ENCODE data around the gene SSTR3. TPM values are rescaled to one million over a fixed set of nuclear protein-coding genes. Genes with fewer than 3 reads are reported as not detected.

The SSTR3 gene
- total RNA-seq, 1 experiment from 2014 or later: 0.08 TPM

GRCh38 chr22:37194750-37195149 is 17.5 kb downstream of the SSTR3 start:
- ChIA-PET POLR2A (no interaction called here), CTCF (no interaction called here)
- Histone ChIP-seq H3K27ac (ENCODE audit: low read length) (peak overlapping the region; percentile 94), H3K27me3 (ENCODE audit: control insufficient read depth, insufficient read depth, low read length) (no peaks in the 10 kb centered on the region), H3K4me3 (ENCODE audit: low read depth in 2 of 2, low read length in 2 of 2) (no peak overlapping the region), H3K9me3 (ENCODE audit: control insufficient read depth, insufficient read depth, low read depth, low read length) (no peaks in the 10 kb centered on the region), H3K4me1 (ENCODE audit: control insufficient read depth, insufficient read depth, low read length) (peaks cover 70% of the 10 kb centered on the region), H3K36me3 (ENCODE audit: control insufficient read depth, insufficient read depth, low read length) (no peaks in the 10 kb centered on the region)
- TF ChIP-seq, protein P1, sequence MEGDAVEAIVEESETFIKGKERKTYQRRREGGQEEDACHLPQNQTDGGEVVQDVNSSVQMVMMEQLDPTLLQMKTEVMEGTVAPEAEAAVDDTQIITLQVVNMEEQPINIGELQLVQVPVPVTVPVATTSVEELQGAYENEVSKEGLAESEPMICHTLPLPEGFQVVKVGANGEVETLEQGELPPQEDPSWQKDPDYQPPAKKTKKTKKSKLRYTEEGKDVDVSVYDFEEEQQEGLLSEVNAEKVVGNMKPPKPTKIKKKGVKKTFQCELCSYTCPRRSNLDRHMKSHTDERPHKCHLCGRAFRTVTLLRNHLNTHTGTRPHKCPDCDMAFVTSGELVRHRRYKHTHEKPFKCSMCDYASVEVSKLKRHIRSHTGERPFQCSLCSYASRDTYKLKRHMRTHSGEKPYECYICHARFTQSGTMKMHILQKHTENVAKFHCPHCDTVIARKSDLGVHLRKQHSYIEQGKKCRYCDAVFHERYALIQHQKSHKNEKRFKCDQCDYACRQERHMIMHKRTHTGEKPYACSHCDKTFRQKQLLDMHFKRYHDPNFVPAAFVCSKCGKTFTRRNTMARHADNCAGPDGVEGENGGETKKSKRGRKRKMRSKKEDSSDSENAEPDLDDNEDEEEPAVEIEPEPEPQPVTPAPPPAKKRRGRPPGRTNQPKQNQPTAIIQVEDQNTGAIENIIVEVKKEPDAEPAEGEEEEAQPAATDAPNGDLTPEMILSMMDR (IDR thresholded peaks at IDR 0.05): no peak
- TF ChIP-seq SIN3A (IDR thresholded peaks at IDR 0.05; ENCODE audit: borderline replicate concordance, insufficient read depth, low read depth, low read length) (no peak), REST (IDR thresholded peaks at IDR 0.05; ENCODE audit: insufficient read depth in 1 of 2, low read depth in 2 of 2, low read length in 1 of 2) (no peak), TCF7L2 (IDR thresholded peaks at IDR 0.05; ENCODE audit: low read depth, low read length) (no peak), POLR2AphosphoS5 (IDR thresholded peaks at IDR 0.05; ENCODE audit: low read depth, low read length) (no peak)
- ATAC-seq (no peak), DNase-seq (ENCODE audit: low read depth, low spot score) (no peak)
- intact Hi-C loops (cut with micrococcal nuclease; ENCODE audit: unreplicated experiment): no loop called here
- in situ Hi-C loops (cut with HindIII; ENCODE audit: low pct_unique_long_range_greater_than_20kb, low sequenced_read_pairs): no loop called here
- BruUV-seq (replicated peaks): no TSS peak

DNA sequence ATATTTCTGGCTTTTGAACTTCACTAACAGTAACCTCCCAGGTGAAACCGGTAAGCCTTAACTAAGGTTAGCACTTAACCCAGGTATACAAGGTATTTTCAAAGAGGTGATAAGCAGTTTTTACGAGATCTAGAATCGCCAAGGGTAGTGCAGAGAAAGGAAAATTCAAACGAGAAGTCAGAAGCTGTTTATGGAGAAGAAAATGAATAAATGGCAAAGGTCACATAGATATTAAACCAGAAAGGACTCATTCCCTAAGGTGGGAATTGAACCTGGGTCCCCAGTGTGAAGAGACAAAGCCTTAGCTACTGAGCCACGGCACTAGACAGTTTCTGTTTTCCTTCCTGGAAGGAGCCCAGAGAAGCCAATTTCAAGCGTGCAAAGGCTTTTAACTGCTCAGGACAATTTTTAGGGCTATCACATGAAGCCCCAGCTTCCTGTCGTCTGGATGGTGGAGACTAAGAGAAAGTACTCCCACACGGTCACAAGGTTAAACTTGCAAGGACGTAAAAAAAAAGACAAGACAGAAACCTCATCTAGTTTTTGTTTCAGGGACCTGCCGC is 18.6 kb downstream of the SSTR3 start:
- in situ Hi-C loops (cut with HindIII; ENCODE audit: low pct_unique_long_range_greater_than_20kb, low sequenced_read_pairs) (no loop called here), intact Hi-C loops (cut with micrococcal nuclease; ENCODE audit: unreplicated experiment) (no loop called here)
- Histone ChIP-seq H3K4me3 (ENCODE audit: low read depth in 2 of 2, low read length in 2 of 2) (no peak overlapping the region), H3K27me3 (ENCODE audit: control insufficient read depth, insufficient read depth, low read length) (no peaks in the 10 kb centered on the region), H3K4me1 (ENCODE audit: control insufficient read depth, insufficient read depth, low read length) (peaks cover 78% of the 10 kb centered on the region), H3K36me3 (ENCODE audit: control insufficient read depth, insufficient read depth, low read length) (no peaks in the 10 kb centered on the region), H3K27ac (ENCODE audit: low read length) (peak overlapping the region; percentile 94), H3K9me3 (ENCODE audit: control insufficient read depth, insufficient read depth, low read depth, low read length) (no peaks in the 10 kb centered on the region)
- TF ChIP-seq POLR2AphosphoS5 (IDR thresholded peaks at IDR 0.05; ENCODE audit: low read depth, low read length) (no peak), SIN3A (IDR thresholded peaks at IDR 0.05; ENCODE audit: borderline replicate concordance, insufficient read depth, low read depth, low read length) (no peak), REST (IDR thresholded peaks at IDR 0.05; ENCODE audit: insufficient read depth in 1 of 2, low read depth in 2 of 2, low read length in 1 of 2) (0 out of 4 replicates have a peak, but pooled peaks of 1 of the 2 experiments have one; percentile 2), TCF7L2 (IDR thresholded peaks at IDR 0.05; ENCODE audit: low read depth, low read length) (peak; percentile 71)
- TF ChIP-seq, protein P1 (IDR thresholded peaks at IDR 0.05): no peak
- no TSS peak for BruUV-seq (replicated peaks)
- ChIA-PET POLR2A (interaction anchor here (0.6 kb wide), 1 partner anchor 105 kb away, joined by 3 read pairs; no protein-coding TSS in a partner anchor), CTCF (no interaction called here)
- DNase-seq (ENCODE audit: low read depth, low spot score): no peak
- ATAC-seq: peak; percentile 54

Data from Panc1 (cell line).